ENCODE data around the gene CBLB. TPM values are rescaled to one million over a fixed set of nuclear protein-coding genes. Genes with fewer than 3 reads are reported as not detected.
"Not testable (repeated sequence)": the region's sequence is repeated elsewhere in the genome, so short reads cannot be mapped to it uniquely, and the experiment has no call there.

The CBLB gene
- total RNA-seq, 1 donor from 2014 or later: 45.9 TPM

DNA sequence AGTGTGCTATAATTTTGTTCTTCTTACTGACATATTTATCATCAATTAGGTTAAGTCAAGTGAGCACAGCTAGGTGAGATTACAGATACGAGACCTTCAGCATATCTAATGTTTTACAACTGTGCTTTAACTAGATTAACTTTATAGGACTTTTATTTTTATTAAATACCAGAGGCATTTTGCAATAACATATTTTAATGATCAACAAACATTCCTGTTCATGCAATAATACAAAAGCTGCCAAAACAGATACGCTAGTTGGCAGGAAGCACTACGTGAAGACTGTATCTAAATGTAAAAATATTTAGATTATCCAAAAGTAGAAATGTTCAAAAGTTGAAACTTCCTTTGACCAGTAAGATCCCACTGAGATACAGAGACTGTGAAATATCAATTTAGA lies 139.1 kb downstream of the CBLB start:
- no peak overlapping the region for H3K27ac Mint-ChIP-seq (ENCODE audit: unreplicated experiment)
- H3K4me1 ChIP-seq (ENCODE audit: insufficient read depth, low read length): no peaks in the 10 kb centered on the region
- H3K79me2 ChIP-seq (ENCODE audit: insufficient read depth, low read length): no peaks in the 10 kb centered on the region

DNA sequence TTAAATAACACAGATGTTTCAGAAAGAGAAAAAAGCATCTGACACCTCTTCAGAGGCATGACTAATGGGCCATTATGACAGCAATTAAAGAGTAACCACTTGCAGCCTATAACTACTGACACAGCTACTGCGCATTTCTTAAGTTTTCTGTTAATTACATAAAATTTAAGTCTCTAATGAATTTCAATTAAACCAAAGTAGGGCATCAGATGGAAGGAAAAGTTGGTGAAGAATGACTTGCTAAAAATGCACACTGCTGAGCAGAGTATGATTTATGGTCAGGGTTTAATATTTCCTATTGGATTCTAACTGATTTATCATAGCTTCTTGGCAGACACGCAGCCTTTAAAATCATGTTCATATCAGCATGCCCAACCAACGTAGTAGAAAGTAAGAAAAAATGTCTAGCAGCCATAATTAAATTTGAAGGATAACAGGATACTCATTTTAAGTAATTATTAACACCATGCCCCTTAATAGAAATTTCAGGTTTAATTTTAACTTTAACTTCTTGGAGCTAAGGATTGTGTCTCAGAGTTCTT lies 140.0 kb downstream of the CBLB start:
- TF ChIP-seq EZH2 (IDR thresholded peaks at IDR 0.05; ENCODE audit: insufficient read depth, low read length): no peak
- TF ChIP-seq CTCF (IDR thresholded peaks at IDR 0.05; ENCODE audit: insufficient read depth, low read depth, low read length): no peak
- H3K4me2 ChIP-seq (ENCODE audit: low read length): no peak overlapping the region
- FAIRE-seq: no peak
- no peak overlapping the region for H3K4me3 ChIP-seq (ENCODE audit: insufficient read depth, low read depth, low read length)
- H4K20me1 ChIP-seq (ENCODE audit: insufficient read depth, low read length): no peaks in the 10 kb centered on the region
- peaks cover 20% of the 10 kb centered on the region for H3K36me3 Mint-ChIP-seq (ENCODE audit: low read depth, unreplicated experiment)
- peaks cover 11% of the 10 kb centered on the region for H3K36me3 ChIP-seq (ENCODE audit: insufficient read depth, low read length)
- H3K9me3 ChIP-seq (ENCODE audit: insufficient read depth, low read depth, low read length): no peaks in the 10 kb centered on the region
- H2AFZ ChIP-seq (ENCODE audit: low read depth, low read length): no peak overlapping the region
- H3K4me3 Mint-ChIP-seq (ENCODE audit: unreplicated experiment): no peak overlapping the region
- no peak overlapping the region for H3K27ac ChIP-seq (ENCODE audit: low read depth, low read length)
- H3K27me3 ChIP-seq (ENCODE audit: insufficient read depth, low read length): no peaks in the 10 kb centered on the region
- H3K27ac Mint-ChIP-seq (ENCODE audit: unreplicated experiment): no peak overlapping the region
- no peak for DNase-seq (ENCODE audit: low read depth)
- H3K79me2 ChIP-seq (ENCODE audit: insufficient read depth, low read length): no peaks in the 10 kb centered on the region
- H3K4me1 ChIP-seq (ENCODE audit: insufficient read depth, low read length): no peaks in the 10 kb centered on the region
- H3K27me3 Mint-ChIP-seq (ENCODE audit: low read depth, unreplicated experiment): no peaks in the 10 kb centered on the region
- H3K9me3 Mint-ChIP-seq (ENCODE audit: unreplicated experiment): peaks cover 10% of the 10 kb centered on the region
- H3K4me1 Mint-ChIP-seq (ENCODE audit: low read depth, unreplicated experiment): no peaks in the 10 kb centered on the region
- no peak overlapping the region for H3K9ac ChIP-seq (ENCODE audit: low read length)

More for the DNA sequence above, 139.1 kb downstream of the CBLB start:
- Mint-ChIP-seq H3K36me3 (ENCODE audit: low read depth, unreplicated experiment) (peaks cover 20% of the 10 kb centered on the region), H3K27me3 (ENCODE audit: low read depth, unreplicated experiment) (no peaks in the 10 kb centered on the region), H3K9me3 (ENCODE audit: unreplicated experiment) (peaks cover 10% of the 10 kb centered on the region), H3K4me3 (ENCODE audit: unreplicated experiment) (no peak overlapping the region), H3K4me1 (ENCODE audit: low read depth, unreplicated experiment) (no peaks in the 10 kb centered on the region)
- Histone ChIP-seq H3K27ac (ENCODE audit: low read depth, low read length) (no peak overlapping the region), H3K9me3 (ENCODE audit: insufficient read depth, low read depth, low read length) (no peaks in the 10 kb centered on the region), H3K27me3 (ENCODE audit: insufficient read depth, low read length) (no peaks in the 10 kb centered on the region), H4K20me1 (ENCODE audit: insufficient read depth, low read length) (no peaks in the 10 kb centered on the region), H3K9ac (ENCODE audit: low read length) (no peak overlapping the region), H3K4me3 (ENCODE audit: insufficient read depth, low read depth, low read length) (no peak overlapping the region), H2AFZ (ENCODE audit: low read depth, low read length) (no peak overlapping the region), H3K36me3 (ENCODE audit: insufficient read depth, low read length) (peaks cover 11% of the 10 kb centered on the region), H3K4me2 (ENCODE audit: low read length) (no peak overlapping the region)
- no peak for TF ChIP-seq EZH2 (IDR thresholded peaks at IDR 0.05; ENCODE audit: insufficient read depth, low read length)
- TF ChIP-seq CTCF (IDR thresholded peaks at IDR 0.05; ENCODE audit: insufficient read depth, low read depth, low read length): no peak
- peak; percentile 27 for DNase-seq (ENCODE audit: low read depth)
- no peak for FAIRE-seq

- H2AFZ ChIP-seq (ENCODE audit: low read depth, low read length); H3K4me1 ChIP-seq (ENCODE audit: insufficient read depth, low read length); DNase-seq (ENCODE audit: low read depth); H3K9me3 ChIP-seq (ENCODE audit: insufficient read depth, low read depth, low read length); H3K27me3 ChIP-seq (ENCODE audit: insufficient read depth, low read length); H3K4me1 Mint-ChIP-seq (ENCODE audit: low read depth, unreplicated experiment); H3K4me3 Mint-ChIP-seq (ENCODE audit: unreplicated experiment); H3K4me2 ChIP-seq (ENCODE audit: low read length); H4K20me1 ChIP-seq (ENCODE audit: insufficient read depth, low read length); H3K27ac ChIP-seq (ENCODE audit: low read depth, low read length); H3K9me3 Mint-ChIP-seq (ENCODE audit: unreplicated experiment); H3K4me3 ChIP-seq (ENCODE audit: insufficient read depth, low read depth, low read length); FAIRE-seq; H3K9ac ChIP-seq (ENCODE audit: low read length); H3K79me2 ChIP-seq (ENCODE audit: insufficient read depth, low read length); H3K27me3 Mint-ChIP-seq (ENCODE audit: low read depth, unreplicated experiment): not testable (repeated sequence)
- H3K36me3 ChIP-seq (ENCODE audit: insufficient read depth, low read length): peaks cover 11% of the 10 kb centered on the region
- H3K36me3 Mint-ChIP-seq (ENCODE audit: low read depth, unreplicated experiment): peaks cover 20% of the 10 kb centered on the region
- H3K27ac Mint-ChIP-seq (ENCODE audit: unreplicated experiment): peak overlapping the region; percentile 30
Measured at GRCh38 chr3:105727036-105727435, 141.8 kb downstream of the CBLB start.

All from astrocyte (in vitro differentiated cells and primary cell).